Stomach (tissue), 4 donors: Measurements from ENCODE around the gene ST7L.

Experiments
- POLR2A ChIP-seq, 4 donors: fragments of 450-650 bp; IDR thresholded peaks; one replicate each; pipeline ENCODE4 v1.6.1; 2016; ENCODE audit warnings: antibody characterized with exemption in 4 of 4, control low read depth in 2 of 4, mild to moderate bottlenecking in 1 of 4, moderate library complexity in 1 of 4
- POLR2AphosphoS5 ChIP-seq, 3 donors: sonication (generic); formaldehyde crosslinking; IDR thresholded peaks; one replicate each; pipeline ENCODE4 v1.6.1; 2016; ENCODE audit warnings: antibody characterized with exemption in 3 of 3

DNA sequence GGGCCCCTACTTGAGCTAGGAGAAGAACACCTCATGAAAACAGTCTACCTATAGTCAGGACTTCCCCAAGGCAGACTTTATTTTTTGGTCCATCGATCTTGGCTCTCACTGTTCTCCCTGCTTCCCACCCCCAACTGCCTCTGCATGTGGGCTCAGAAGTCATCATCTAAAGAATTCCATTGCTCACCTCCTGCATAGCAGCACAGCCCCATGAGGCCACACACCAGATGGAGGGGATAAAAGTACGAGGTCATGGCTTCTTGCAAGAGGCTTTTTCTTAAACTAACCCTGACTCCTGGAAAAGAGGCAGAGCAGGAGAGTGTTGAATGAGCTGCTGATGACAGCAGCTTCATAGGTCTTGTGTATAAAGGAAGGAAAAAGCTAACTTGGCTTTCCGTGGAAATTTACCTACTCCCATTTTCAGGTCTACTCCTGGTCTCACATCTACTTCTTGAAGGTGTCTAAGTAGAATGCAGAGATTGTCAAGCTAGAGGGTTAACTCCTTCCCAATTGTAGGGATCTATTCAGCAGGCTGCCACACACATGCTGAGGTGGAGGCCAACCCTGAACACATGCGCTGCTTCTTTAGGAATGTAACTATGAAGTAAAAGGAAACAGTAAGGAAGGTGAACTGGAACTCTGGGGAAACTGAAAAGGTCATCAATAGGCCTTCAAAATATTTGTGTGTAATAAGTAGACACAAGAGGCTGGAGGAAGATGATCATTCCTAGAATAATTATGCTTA lies 91.5 kb downstream of the ST7L start:
- no peak for TF ChIP-seq POLR2AphosphoS5 (IDR thresholded peaks at IDR 0.05)
- no peak for TF ChIP-seq POLR2A (IDR thresholded peaks at IDR 0.05)
